CD4-positive, alpha-beta memory T cell (primary cell): Measurements from ENCODE around the gene ATP8A1. TPM values are rescaled to one million over a fixed set of nuclear protein-coding genes. Genes with fewer than 3 reads are reported as not detected.
"Not testable (repeated sequence)": the region's sequence is repeated elsewhere in the genome, so short reads cannot be mapped to it uniquely, and the experiment has no call there.

ENCODE experiments used
- CTCF ChIA-PET: fragments of 350-600 bp; sonication (Branson Sonifier 250); formaldehyde crosslinking; loops from one replicate; lab custom pipeline; 2021; ENCODE audit warnings: inconsistent platforms; ENCODE audit not compliant: partially characterized antibody; lab: Charles Lee
- POLR2A ChIA-PET: fragments of 350-600 bp; sonication (Branson Sonifier 250); formaldehyde crosslinking; loops from one replicate; lab custom pipeline; 2021; ENCODE audit not compliant: partially characterized antibody; lab: Charles Lee
- DNase-seq, 5 donors: peaks; one replicate each; pipeline versions ENCODE4 v3.0.0 to v3.0.0-alpha.2; 2020 to 2022; ENCODE audit warnings: mixed read lengths in 1 of 5
- H3K27ac ChIP-seq: one replicate; pipeline ENCODE4 v1.7.0; 2013; ENCODE audit warnings: low read depth, low read length
- H3K27me3 ChIP-seq: 2 replicates; pipeline ENCODE4 v1.7.0; 2013; ENCODE audit warnings: mild to moderate bottlenecking, low read length, moderate library complexity; ENCODE audit not compliant: insufficient read depth
- H3K36me3 ChIP-seq: 2 replicates; pipeline ENCODE4 v1.7.0; 2013; ENCODE audit warnings: mild to moderate bottlenecking, low read length, moderate library complexity; ENCODE audit not compliant: insufficient read depth
- H3K4me1 ChIP-seq: 2 replicates; pipeline ENCODE4 v1.7.0; 2013; ENCODE audit warnings: mild to moderate bottlenecking, low read length, moderate library complexity; ENCODE audit not compliant: insufficient read depth
- H3K4me3 ChIP-seq, 2 donors: one replicate each; pipeline ENCODE4 v1.7.0; 2013; ENCODE audit warnings: low read length in 2 of 2, mild to moderate bottlenecking in 1 of 2
- H3K9me3 ChIP-seq, 2 donors: one replicate each; pipeline ENCODE4 v1.7.0; 2013; ENCODE audit warnings: low read length in 2 of 2, control low read depth in 1 of 2; ENCODE audit not compliant: control insufficient read depth in 1 of 2
- H3K27ac Mint-ChIP-seq, 7 donors: one replicate each; pipeline ENCODE4 v1.8.0; 2020 to 2021; ENCODE audit warnings: mixed read lengths in 7 of 7, mild to moderate bottlenecking in 6 of 7, inconsistent platforms in 3 of 7, moderate library complexity in 3 of 7
- H3K27me3 Mint-ChIP-seq, 2 donors: one replicate each; pipeline ENCODE4 v1.8.0; 2020 to 2021; ENCODE audit warnings: mixed read lengths in 2 of 2
- H3K36me3 Mint-ChIP-seq, 2 donors: one replicate each; pipeline ENCODE4 v1.8.0; 2020 to 2021; ENCODE audit warnings: mixed read lengths in 2 of 2, inconsistent platforms in 1 of 2, mild to moderate bottlenecking in 1 of 2
- H3K4me1 Mint-ChIP-seq, 4 donors: one replicate each; pipeline ENCODE4 v1.8.0; 2020 to 2021; ENCODE audit warnings: mixed read lengths in 4 of 4, mild to moderate bottlenecking in 1 of 4
- H3K4me3 Mint-ChIP-seq, 8 donors: one replicate each; pipeline ENCODE4 v1.8.0; 2020 to 2021; ENCODE audit warnings: mixed read lengths in 8 of 8, mild to moderate bottlenecking in 7 of 8, moderate library complexity in 6 of 8, inconsistent platforms in 3 of 8
- H3K9me3 Mint-ChIP-seq, 8 donors: one replicate each; pipeline ENCODE4 v1.8.0; 2020 to 2021; ENCODE audit warnings: mixed read lengths in 8 of 8, mild to moderate bottlenecking in 5 of 8, inconsistent platforms in 3 of 8, moderate library complexity in 1 of 8
- intact Hi-C: fragments of 100-400 bp; cut with micrococcal nuclease; formaldehyde crosslinking; loops from one replicate; pipeline ENCODE4 v1.15.1; 2023
- polyA plus RNA-seq, 2 donors: library from polyadenylated mRNA; unstranded; fragments of 300-500 nt; fragmentation: Illumina TruSeq; gene quantifications; one replicate each; pipeline ENCODE4 v1.2.3, GENCODE V29; 2021
- total RNA-seq, 2 experiments: library from RNA; stranded (reverse); gene quantifications; one replicate each; pipeline ENCODE4 v1.2.3, GENCODE V29; 2021

The ATP8A1 gene
- total and polyA plus RNA-seq, 4 experiments from 2014 or later: 4.3 to 33.5 (median 17.7) TPM

DNA sequence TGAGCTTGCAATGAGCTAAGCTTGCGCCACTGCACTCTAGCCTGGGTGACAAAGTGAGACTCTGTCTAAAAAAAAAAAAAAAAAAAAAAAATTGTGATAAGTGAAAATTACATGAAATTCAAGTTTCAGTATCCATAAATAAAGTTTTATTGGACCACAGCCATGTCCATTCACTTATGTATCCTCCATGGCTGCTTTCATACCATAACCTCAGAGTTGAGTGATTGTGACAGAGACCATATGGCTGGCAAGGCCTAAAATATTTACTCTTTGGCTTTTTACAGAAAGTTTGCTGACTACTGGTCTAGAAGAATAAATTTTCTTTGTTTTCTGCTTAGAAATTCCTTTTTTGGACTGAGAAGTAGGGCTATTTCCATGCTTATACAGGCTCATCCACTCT lies 271.4 kb downstream of the ATP8A1 start:
- ChIA-PET CTCF (no interaction called here), POLR2A (no interaction called here)
- intact Hi-C loops: no loop called here
- DNase-seq: no peak
- no peak overlapping the region for H3K4me3 ChIP-seq
- no peaks in the 10 kb centered on the region for H3K4me1 ChIP-seq
- no peaks in the 10 kb centered on the region for H3K4me1 Mint-ChIP-seq
- H3K4me3 Mint-ChIP-seq: no peak overlapping the region
- no peaks in the 10 kb centered on the region for H3K27me3 ChIP-seq
- peaks cover 1 to 12% of the 10 kb centered on the region in 2 donors for H3K27me3 Mint-ChIP-seq
- no peaks in the 10 kb centered on the region for H3K9me3 ChIP-seq
- H3K36me3 ChIP-seq: no peaks in the 10 kb centered on the region
- H3K36me3 Mint-ChIP-seq: no peaks in the 10 kb centered on the region
- no peak overlapping the region for H3K27ac Mint-ChIP-seq
- no peaks in the 10 kb centered on the region for H3K9me3 Mint-ChIP-seq
- no peak overlapping the region for H3K27ac ChIP-seq

DNA sequence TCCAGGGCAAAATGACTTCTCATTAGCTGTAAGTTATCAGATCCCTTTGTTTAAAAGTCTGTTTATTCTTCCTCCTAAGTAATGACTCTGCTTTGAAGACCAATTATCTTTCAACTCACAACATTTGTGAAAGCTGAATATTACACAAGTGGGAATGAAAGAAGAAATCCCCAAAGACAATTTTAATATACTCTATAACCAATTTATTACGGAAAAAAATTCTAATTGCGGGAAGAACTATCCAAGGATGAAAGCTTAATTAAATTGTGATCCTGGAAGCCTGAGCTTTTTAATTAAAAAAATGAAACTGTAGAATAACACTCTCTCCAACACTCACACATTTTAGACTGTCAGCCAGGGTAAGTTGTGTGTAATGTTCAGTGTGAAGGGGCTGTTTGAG lies 275.2 kb downstream of the ATP8A1 start:
- H3K27me3 Mint-ChIP-seq: peaks cover 2 to 17% of the 10 kb centered on the region in 2 donors
- ChIA-PET CTCF (no interaction called here), POLR2A (no interaction called here)
- Histone ChIP-seq H3K36me3 (no peaks in the 10 kb centered on the region), H3K4me1 (no peaks in the 10 kb centered on the region), H3K27ac (no peak overlapping the region), H3K9me3 (no peaks in the 10 kb centered on the region), H3K4me3 (no peak overlapping the region), H3K27me3 (no peaks in the 10 kb centered on the region)
- H3K9me3 Mint-ChIP-seq: no peaks in the 10 kb centered on the region
- H3K27ac Mint-ChIP-seq: no peak overlapping the region
- intact Hi-C loops: no loop called here
- DNase-seq: no peak
- no peaks in the 10 kb centered on the region for H3K4me1 Mint-ChIP-seq
- H3K36me3 Mint-ChIP-seq: no peaks in the 10 kb centered on the region
- no peak overlapping the region for H3K4me3 Mint-ChIP-seq

DNA sequence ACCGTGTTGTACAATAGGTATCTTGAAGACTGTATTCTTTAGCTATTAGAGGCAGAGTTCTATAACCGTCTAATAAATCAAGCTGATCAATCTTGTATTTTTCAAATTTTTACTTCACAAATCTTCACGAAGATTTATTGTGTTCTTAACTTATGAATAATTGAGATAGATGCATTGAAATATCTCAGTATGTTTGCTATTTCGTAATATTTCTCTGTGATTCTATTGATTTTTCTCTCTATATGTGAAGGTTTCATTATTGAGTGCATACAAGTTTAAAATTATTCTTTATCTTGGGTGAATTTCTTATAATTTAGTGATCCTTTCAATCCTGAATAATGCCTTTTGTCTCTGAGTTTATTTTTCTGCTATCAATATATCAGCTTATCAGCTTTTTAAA lies 279.4 kb downstream of the ATP8A1 start:
- POLR2A ChIA-PET: no interaction called here
- Mint-ChIP-seq H3K27me3 (peaks cover 3 to 17% of the 10 kb centered on the region in 2 donors), H3K9me3 (peaks cover 0 to 4% (median 0%) of the 10 kb centered on the region in 8 donors), H3K4me3 (no peak overlapping the region), H3K27ac (no peak overlapping the region), H3K36me3 (no peaks in the 10 kb centered on the region), H3K4me1 (no peaks in the 10 kb centered on the region)
- CTCF ChIA-PET: no interaction called here
- Histone ChIP-seq H3K36me3 (no peaks in the 10 kb centered on the region), H3K4me3 (no peak overlapping the region), H3K27me3 (no peaks in the 10 kb centered on the region), H3K9me3 (no peaks in the 10 kb centered on the region), H3K4me1 (no peaks in the 10 kb centered on the region), H3K27ac (no peak overlapping the region)
- intact Hi-C loops: no loop called here
- no peak for DNase-seq

DNA sequence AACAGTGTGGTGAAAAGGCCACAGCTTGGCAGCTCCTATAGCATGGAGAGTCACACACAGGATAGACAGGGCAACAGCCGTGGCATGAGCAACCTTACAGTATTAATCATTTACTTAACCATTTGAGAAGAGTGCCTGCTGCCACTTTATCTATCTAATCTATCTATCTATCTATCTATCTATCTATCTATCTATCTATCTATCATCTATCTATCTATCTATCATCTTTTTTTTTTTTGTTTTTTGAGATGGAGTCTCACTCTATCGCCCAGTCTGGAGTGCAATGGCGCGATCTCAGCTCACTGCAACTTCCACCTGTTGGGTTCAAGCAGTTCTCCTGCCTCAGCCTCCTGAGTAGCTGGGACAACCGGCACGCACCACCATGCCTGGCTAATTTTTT lies 284.6 kb downstream of the ATP8A1 start:
- H3K4me3 ChIP-seq, intact Hi-C loops, H3K4me1 Mint-ChIP-seq: not testable (repeated sequence)

DNA sequence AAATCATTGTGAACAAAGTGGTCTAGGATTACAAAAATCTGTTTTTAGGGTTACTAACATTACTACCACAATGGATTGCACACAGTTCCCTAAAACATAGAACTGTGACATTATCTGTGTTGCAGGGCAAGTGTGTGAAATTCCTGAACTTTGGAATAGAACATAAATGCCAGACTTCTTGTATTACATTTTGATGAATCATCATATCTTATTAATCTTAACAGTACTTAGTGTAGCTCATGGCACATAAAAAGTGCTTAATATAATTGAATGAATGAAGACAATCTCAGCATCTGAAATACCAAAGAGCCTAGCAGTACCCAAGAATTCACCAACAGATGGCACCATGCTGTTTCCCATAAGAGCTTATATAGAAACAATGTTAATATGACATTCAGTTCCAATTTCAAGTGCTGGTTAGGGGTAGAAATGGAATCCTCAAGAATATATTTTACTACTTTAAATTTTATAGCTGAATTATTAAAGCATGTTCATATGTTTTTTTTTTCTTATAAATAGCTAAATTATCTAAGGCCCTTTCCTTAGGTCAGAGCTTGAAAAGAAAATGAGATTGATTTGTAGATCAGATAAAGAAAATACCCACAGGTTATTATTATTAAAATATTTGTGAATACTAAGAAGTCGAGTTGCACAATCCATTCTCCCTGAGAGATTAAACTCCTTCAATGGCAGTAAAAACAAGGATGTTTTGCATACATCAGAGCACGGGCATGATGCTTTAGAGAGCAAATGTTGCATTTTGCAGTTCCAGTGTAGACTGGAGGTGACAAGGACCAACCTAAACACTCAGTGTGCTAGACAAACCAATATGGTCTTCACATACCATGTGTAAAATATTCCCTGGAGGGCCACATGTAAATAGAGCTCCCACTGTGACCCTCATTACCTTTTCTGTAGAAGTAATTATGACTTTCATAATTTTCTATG lies 285.3 kb downstream of the ATP8A1 start:
- intact Hi-C loops: no loop called here
- no peaks in the 10 kb centered on the region for H3K9me3 ChIP-seq
- peak in 1 of 5 donors; percentile 2 for DNase-seq
- Mint-ChIP-seq H3K4me1 (no peaks in the 10 kb centered on the region), H3K27me3 (peaks cover 4 to 6% of the 10 kb centered on the region in 2 donors), H3K4me3 (no peak overlapping the region), H3K36me3 (no peaks in the 10 kb centered on the region), H3K27ac (no peak overlapping the region), H3K9me3 (peaks cover 0 to 4% (median 0%) of the 10 kb centered on the region in 8 donors)
- ChIA-PET CTCF (interaction anchor here (1.2 to 5.3 kb wide), 4 partner anchors 12 to 493 kb away, joined by 4 to 33 read pairs (median 5); no protein-coding TSS in a partner anchor), POLR2A (no interaction called here)
- H3K4me3 ChIP-seq: no peak overlapping the region
- no peaks in the 10 kb centered on the region for H3K4me1 ChIP-seq
- H3K36me3 ChIP-seq: no peaks in the 10 kb centered on the region
- no peaks in the 10 kb centered on the region for H3K27me3 ChIP-seq
- H3K27ac ChIP-seq: no peak overlapping the region

More for the DNA sequence above, 284.6 kb downstream of the ATP8A1 start:
- H3K36me3 Mint-ChIP-seq, DNase-seq, H3K36me3 ChIP-seq, H3K27ac Mint-ChIP-seq, POLR2A ChIA-PET, H3K27me3 ChIP-seq, H3K27ac ChIP-seq, H3K9me3 Mint-ChIP-seq, H3K9me3 ChIP-seq, H3K4me1 ChIP-seq, H3K27me3 Mint-ChIP-seq: not testable (repeated sequence)
- CTCF ChIA-PET: interaction anchor here (1.4 to 5.3 kb wide), 2 partner anchors 13 to 147 kb away, joined by 6 to 33 read pairs; no protein-coding TSS in a partner anchor
- peak overlapping the region in 1 of 8 donors; percentile 23 for H3K4me3 Mint-ChIP-seq

DNA sequence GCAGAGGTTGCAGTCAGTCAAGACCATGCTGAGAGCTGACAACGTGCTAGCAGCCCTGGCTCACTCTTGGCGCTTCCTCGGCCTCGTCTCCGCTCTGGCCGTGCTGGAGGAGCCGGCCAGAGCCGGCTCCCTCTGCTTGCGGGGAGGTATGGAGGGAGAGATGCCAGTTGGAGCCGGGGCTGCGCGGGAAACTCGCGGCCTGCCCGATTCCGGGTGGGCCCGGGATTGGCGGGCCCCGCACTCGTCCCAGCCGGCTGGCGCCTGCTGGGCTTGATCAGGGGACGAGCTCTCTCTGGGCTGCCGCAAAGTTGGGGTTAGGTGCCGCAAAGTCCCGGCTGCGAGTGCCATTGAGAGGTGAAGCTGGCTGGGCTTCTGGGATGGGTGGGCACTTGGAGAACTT lies 287.4 kb downstream of the ATP8A1 start:
- H3K4me1 ChIP-seq: no peaks in the 10 kb centered on the region
- H3K27ac Mint-ChIP-seq: no peak overlapping the region
- peaks cover 3 to 7% of the 10 kb centered on the region in 2 donors for H3K27me3 Mint-ChIP-seq
- DNase-seq: no peak
- no peaks in the 10 kb centered on the region for H3K27me3 ChIP-seq
- no peak overlapping the region for H3K4me3 Mint-ChIP-seq
- no peak overlapping the region for H3K4me3 ChIP-seq
- peaks cover 0 to 4% (median 0%) of the 10 kb centered on the region in 8 donors for H3K9me3 Mint-ChIP-seq
- no peaks in the 10 kb centered on the region for H3K9me3 ChIP-seq
- intact Hi-C loops: no loop called here
- ChIA-PET POLR2A (no interaction called here), CTCF (interaction anchor here (5.3 kb wide), 1 partner anchor 149 kb away, joined by 33 read pairs; no protein-coding TSS in a partner anchor)
- H3K4me1 Mint-ChIP-seq: no peaks in the 10 kb centered on the region
- H3K36me3 Mint-ChIP-seq: no peaks in the 10 kb centered on the region
- H3K27ac ChIP-seq: no peak overlapping the region
- H3K36me3 ChIP-seq: no peaks in the 10 kb centered on the region

DNA sequence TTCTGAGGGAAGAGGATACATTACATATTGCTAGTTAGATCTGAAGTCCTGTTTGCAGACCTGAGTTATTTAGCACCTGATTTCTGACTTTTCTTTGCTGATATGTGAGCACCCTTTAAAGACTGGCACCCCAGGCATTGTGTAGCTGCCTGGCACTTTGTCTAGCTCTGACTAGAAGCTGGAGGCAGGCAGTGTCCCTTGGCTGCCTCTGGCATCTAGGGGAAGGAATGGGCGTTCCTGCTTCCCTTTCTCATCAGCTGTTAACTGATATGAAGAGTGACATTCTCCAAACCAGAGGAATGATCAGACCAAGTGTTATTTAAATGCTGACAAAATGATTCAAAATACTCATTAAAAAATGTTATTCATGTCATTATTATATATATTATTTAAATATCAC lies 289.9 kb downstream of the ATP8A1 start:
- ChIA-PET CTCF (no interaction called here), POLR2A (no interaction called here)
- intact Hi-C loops: no loop called here
- H3K4me3 ChIP-seq: no peak overlapping the region
- no peaks in the 10 kb centered on the region for H3K36me3 Mint-ChIP-seq
- H3K9me3 Mint-ChIP-seq: peaks cover 0 to 3% (median 0%) of the 10 kb centered on the region in 8 donors
- H3K4me3 Mint-ChIP-seq: no peak overlapping the region
- H3K36me3 ChIP-seq: no peaks in the 10 kb centered on the region
- H3K4me1 ChIP-seq: no peaks in the 10 kb centered on the region
- no peaks in the 10 kb centered on the region for H3K27me3 ChIP-seq
- H3K27ac ChIP-seq: no peak overlapping the region
- no peaks in the 10 kb centered on the region for H3K9me3 ChIP-seq
- DNase-seq: no peak
- H3K4me1 Mint-ChIP-seq: no peaks in the 10 kb centered on the region
- H3K27me3 Mint-ChIP-seq: peaks cover 6 to 9% of the 10 kb centered on the region in 2 donors
- no peak overlapping the region for H3K27ac Mint-ChIP-seq
